ENCODE results near the gene TMEM131.
"Not testable (repeated sequence)": the region's sequence is repeated elsewhere in the genome, so short reads cannot be mapped to it uniquely, and the experiment has no call there.

The TMEM131 gene

GRCh38 chr2:97840198-97840597, 155.6 kb downstream of the TMEM131 start:
- Histone ChIP-seq H3K9me3 (ENCODE audit: insufficient read depth, low read depth, low read length) (no peaks in the 10 kb centered on the region), H4K8ac (ENCODE audit: low read depth, low read length) (no peak overlapping the region), H4K12ac (ENCODE audit: low read depth, low read length) (no peak overlapping the region), H3K36me3 (ENCODE audit: control insufficient read depth in 1 of 2, insufficient read depth in 2 of 2, low read length in 2 of 2) (peaks cover 3 to 5% of the 10 kb centered on the region in 2 experiments), H3K27ac (ENCODE audit: low read depth, low read length) (no peak overlapping the region), H3K14ac (ENCODE audit: low read length) (no peak overlapping the region), H3K4ac (ENCODE audit: low read depth, low read length) (no peak overlapping the region), H4K91ac (ENCODE audit: low read depth, low read length) (no peak overlapping the region), H3K23ac (ENCODE audit: low read length) (no peak overlapping the region), H3K79me1 (ENCODE audit: low read length) (no peaks in the 10 kb centered on the region), H3K9ac (ENCODE audit: low read length) (no peak overlapping the region), H3K18ac (ENCODE audit: low read length) (no peak overlapping the region), H2AK5ac (ENCODE audit: low read length) (no peak overlapping the region), H3K4me1 (ENCODE audit: control insufficient read depth in 1 of 2, insufficient read depth in 2 of 2, low read length in 2 of 2) (no peaks in the 10 kb centered on the region), H2BK12ac (ENCODE audit: low read length) (no peak overlapping the region), H2BK5ac (ENCODE audit: low read depth, low read length, poor library complexity) (no peak overlapping the region), H2BK120ac (ENCODE audit: insufficient read depth, low read length, poor library complexity) (no peak overlapping the region), H2AFZ (ENCODE audit: insufficient read depth, low read length, poor library complexity) (no peak overlapping the region), H3K27me3 (ENCODE audit: insufficient read depth, low read length) (no peaks in the 10 kb centered on the region), H3K4me3 (ENCODE audit: low read depth, low read length) (no peak overlapping the region), H3K79me2 (ENCODE audit: control insufficient read depth, insufficient read depth, low read length, poor library complexity) (no peaks in the 10 kb centered on the region), H3K4me2 (ENCODE audit: low read length) (no peak overlapping the region)
- no peak for DNase-seq
- no CpG with 5 or more reads among the region's 6 CpGs for WGBS (ENCODE audit: extremely low coverage, insufficient coverage, insufficient read length)

DNA sequence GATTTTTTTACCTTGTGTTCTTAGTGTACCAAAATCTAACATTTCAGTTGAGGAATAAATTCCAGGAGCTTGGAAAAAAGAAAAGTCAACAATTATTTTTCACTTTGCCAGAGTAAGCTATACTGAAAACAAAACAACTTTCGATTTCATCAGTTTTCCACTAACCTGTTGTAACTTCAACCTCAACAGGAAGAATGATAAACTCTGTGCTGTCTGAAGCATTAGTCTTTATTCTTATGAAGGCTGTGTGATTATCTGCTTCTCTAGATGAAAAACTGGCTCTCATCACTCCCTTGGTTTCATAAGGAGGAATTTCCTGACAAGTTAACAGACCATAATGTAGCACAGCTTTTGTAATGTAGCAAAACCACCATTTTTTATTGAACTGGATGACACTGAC, 161.1 kb downstream of the TMEM131 start:
- Histone ChIP-seq H3K4me1 (ENCODE audit: control insufficient read depth in 1 of 2, insufficient read depth in 2 of 2, low read length in 2 of 2) (no peaks in the 10 kb centered on the region), H4K91ac (ENCODE audit: low read depth, low read length) (no peak overlapping the region), H2AFZ (ENCODE audit: insufficient read depth, low read length, poor library complexity) (no peak overlapping the region), H3K36me3 (ENCODE audit: control insufficient read depth in 1 of 2, insufficient read depth in 2 of 2, low read length in 2 of 2) (peaks cover 0 to 2% of the 10 kb centered on the region in 2 experiments), H2BK12ac (ENCODE audit: low read length) (no peak overlapping the region), H2AK5ac (ENCODE audit: low read length) (no peak overlapping the region), H4K8ac (ENCODE audit: low read depth, low read length) (no peak overlapping the region), H3K27me3 (ENCODE audit: insufficient read depth, low read length) (no peaks in the 10 kb centered on the region), H3K4me2 (ENCODE audit: low read length) (no peak overlapping the region), H3K79me1 (ENCODE audit: low read length) (no peaks in the 10 kb centered on the region), H3K4me3 (ENCODE audit: low read depth, low read length) (no peak overlapping the region), H3K23ac (ENCODE audit: low read length) (no peak overlapping the region), H3K9ac (ENCODE audit: low read length) (no peak overlapping the region), H2BK120ac (ENCODE audit: insufficient read depth, low read length, poor library complexity) (no peak overlapping the region), H2BK5ac (ENCODE audit: low read depth, low read length, poor library complexity) (no peak overlapping the region), H3K9me3 (ENCODE audit: insufficient read depth, low read depth, low read length) (no peaks in the 10 kb centered on the region), H3K27ac (ENCODE audit: low read depth, low read length) (no peak overlapping the region), H3K18ac (ENCODE audit: low read length) (no peak overlapping the region), H3K4ac (ENCODE audit: low read depth, low read length) (no peak overlapping the region), H3K79me2 (ENCODE audit: control insufficient read depth, insufficient read depth, low read length, poor library complexity) (no peaks in the 10 kb centered on the region), H4K12ac (ENCODE audit: low read depth, low read length) (no peak overlapping the region), H3K14ac (ENCODE audit: low read length) (no peak overlapping the region)
- no peak for DNase-seq
- WGBS (ENCODE audit: extremely low coverage, insufficient coverage, insufficient read length), result no CpG with 5 or more reads among the region's 1 CpG

DNA sequence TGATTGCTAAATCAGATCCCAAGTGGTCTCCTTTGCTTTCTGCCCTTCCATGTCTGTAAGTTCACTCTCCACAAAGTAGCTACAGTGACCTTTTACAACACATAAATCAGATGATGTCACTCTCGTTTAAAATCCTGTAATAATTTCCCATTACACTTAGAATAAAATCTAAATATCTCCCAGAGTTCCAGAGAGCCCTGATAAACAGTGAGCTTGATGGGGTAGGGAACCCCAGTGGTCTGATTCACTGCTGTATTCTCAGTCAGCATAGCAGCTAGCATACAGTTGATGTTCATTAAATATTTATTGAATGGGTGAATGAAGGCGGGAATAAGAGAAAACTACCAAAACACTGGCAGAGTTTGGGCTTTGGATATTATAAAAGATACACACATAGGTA, 164.6 kb downstream of the TMEM131 start:
- Histone ChIP-seq H3K4ac (ENCODE audit: low read depth, low read length) (no peak overlapping the region), H3K18ac (ENCODE audit: low read length) (no peak overlapping the region), H3K79me2 (ENCODE audit: control insufficient read depth, insufficient read depth, low read length, poor library complexity) (no peaks in the 10 kb centered on the region), H3K4me2 (ENCODE audit: low read length) (no peak overlapping the region), H3K27ac (ENCODE audit: low read depth, low read length) (no peak overlapping the region), H3K27me3 (ENCODE audit: insufficient read depth, low read length) (no peaks in the 10 kb centered on the region), H3K23ac (ENCODE audit: low read length) (no peak overlapping the region), H2AFZ (ENCODE audit: insufficient read depth, low read length, poor library complexity) (no peak overlapping the region), H2AK5ac (ENCODE audit: low read length) (no peak overlapping the region), H3K36me3 (ENCODE audit: control insufficient read depth in 1 of 2, insufficient read depth in 2 of 2, low read length in 2 of 2) (no peaks in the 10 kb centered on the region), H3K79me1 (ENCODE audit: low read length) (no peaks in the 10 kb centered on the region), H2BK120ac (ENCODE audit: insufficient read depth, low read length, poor library complexity) (no peak overlapping the region), H3K9me3 (ENCODE audit: insufficient read depth, low read depth, low read length) (no peaks in the 10 kb centered on the region), H2BK12ac (ENCODE audit: low read length) (no peak overlapping the region), H3K14ac (ENCODE audit: low read length) (no peak overlapping the region), H4K8ac (ENCODE audit: low read depth, low read length) (no peak overlapping the region), H4K12ac (ENCODE audit: low read depth, low read length) (no peak overlapping the region), H2BK5ac (ENCODE audit: low read depth, low read length, poor library complexity) (no peak overlapping the region), H3K4me1 (ENCODE audit: control insufficient read depth in 1 of 2, insufficient read depth in 2 of 2, low read length in 2 of 2) (peaks cover 0 to 6% of the 10 kb centered on the region in 2 experiments), H3K9ac (ENCODE audit: low read length) (no peak overlapping the region), H4K91ac (ENCODE audit: low read depth, low read length) (no peak overlapping the region), H3K4me3 (ENCODE audit: low read depth, low read length) (no peak overlapping the region)
- WGBS (ENCODE audit: extremely low coverage, insufficient coverage, insufficient read length), result no CpG with 5 or more reads among the region's 2 CpGs
- no peak for DNase-seq

DNA sequence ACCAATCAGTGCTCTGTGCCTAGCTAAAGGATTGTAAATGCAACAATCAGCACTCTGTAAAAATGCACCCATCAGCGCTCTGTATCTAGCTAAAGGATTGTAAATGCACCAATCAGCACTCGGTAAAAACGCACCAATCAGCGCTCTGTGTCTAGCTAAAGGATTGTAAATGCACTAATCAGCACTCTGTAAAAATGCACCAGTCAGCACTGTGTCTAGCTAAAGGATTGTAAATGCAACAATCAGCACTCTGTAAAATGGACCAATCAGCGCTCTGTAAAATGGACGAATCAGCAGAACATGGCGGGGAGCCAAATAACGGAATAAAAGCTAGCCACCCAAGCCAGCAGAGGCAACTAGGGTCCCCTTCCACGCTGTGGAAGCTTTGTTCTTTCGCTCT, 166.5 kb downstream of the TMEM131 start:
- not testable (repeated sequence) for H4K8ac ChIP-seq (ENCODE audit: low read depth, low read length); H3K79me2 ChIP-seq (ENCODE audit: control insufficient read depth, insufficient read depth, low read length, poor library complexity); H3K14ac ChIP-seq (ENCODE audit: low read length); H3K9me3 ChIP-seq (ENCODE audit: insufficient read depth, low read depth, low read length); H3K4me1 ChIP-seq (ENCODE audit: control insufficient read depth in 1 of 2, insufficient read depth in 2 of 2, low read length in 2 of 2); H3K27me3 ChIP-seq (ENCODE audit: insufficient read depth, low read length); H3K79me1 ChIP-seq (ENCODE audit: low read length); H3K23ac ChIP-seq (ENCODE audit: low read length); H4K12ac ChIP-seq (ENCODE audit: low read depth, low read length); H3K4ac ChIP-seq (ENCODE audit: low read depth, low read length); H3K4me3 ChIP-seq (ENCODE audit: low read depth, low read length); H3K4me2 ChIP-seq (ENCODE audit: low read length); H2BK12ac ChIP-seq (ENCODE audit: low read length); H4K91ac ChIP-seq (ENCODE audit: low read depth, low read length); DNase-seq; H2AK5ac ChIP-seq (ENCODE audit: low read length); H2BK120ac ChIP-seq (ENCODE audit: insufficient read depth, low read length, poor library complexity); H2BK5ac ChIP-seq (ENCODE audit: low read depth, low read length, poor library complexity); H3K9ac ChIP-seq (ENCODE audit: low read length); H3K18ac ChIP-seq (ENCODE audit: low read length); H2AFZ ChIP-seq (ENCODE audit: insufficient read depth, low read length, poor library complexity); H3K27ac ChIP-seq (ENCODE audit: low read depth, low read length); H3K36me3 ChIP-seq (ENCODE audit: control insufficient read depth in 1 of 2, insufficient read depth in 2 of 2, low read length in 2 of 2)
- no CpG with 5 or more reads among the region's 10 CpGs for WGBS (ENCODE audit: extremely low coverage, insufficient coverage, insufficient read length)
